ENCODE data around the gene UGT3A2.

The UGT3A2 gene

GRCh38 chr5:36045895-36046294 lies 20.8 kb downstream of the UGT3A2 start:
- no peaks in the 10 kb centered on the region for H3K27me3 ChIP-seq (ENCODE audit: insufficient read depth, low read length, poor library complexity)
- TF ChIP-seq EZH2 (IDR thresholded peaks at IDR 0.05; ENCODE audit: borderline replicate concordance, low read depth, low read length, severe bottlenecking), result no peak
- TF ChIP-seq, protein P1, sequence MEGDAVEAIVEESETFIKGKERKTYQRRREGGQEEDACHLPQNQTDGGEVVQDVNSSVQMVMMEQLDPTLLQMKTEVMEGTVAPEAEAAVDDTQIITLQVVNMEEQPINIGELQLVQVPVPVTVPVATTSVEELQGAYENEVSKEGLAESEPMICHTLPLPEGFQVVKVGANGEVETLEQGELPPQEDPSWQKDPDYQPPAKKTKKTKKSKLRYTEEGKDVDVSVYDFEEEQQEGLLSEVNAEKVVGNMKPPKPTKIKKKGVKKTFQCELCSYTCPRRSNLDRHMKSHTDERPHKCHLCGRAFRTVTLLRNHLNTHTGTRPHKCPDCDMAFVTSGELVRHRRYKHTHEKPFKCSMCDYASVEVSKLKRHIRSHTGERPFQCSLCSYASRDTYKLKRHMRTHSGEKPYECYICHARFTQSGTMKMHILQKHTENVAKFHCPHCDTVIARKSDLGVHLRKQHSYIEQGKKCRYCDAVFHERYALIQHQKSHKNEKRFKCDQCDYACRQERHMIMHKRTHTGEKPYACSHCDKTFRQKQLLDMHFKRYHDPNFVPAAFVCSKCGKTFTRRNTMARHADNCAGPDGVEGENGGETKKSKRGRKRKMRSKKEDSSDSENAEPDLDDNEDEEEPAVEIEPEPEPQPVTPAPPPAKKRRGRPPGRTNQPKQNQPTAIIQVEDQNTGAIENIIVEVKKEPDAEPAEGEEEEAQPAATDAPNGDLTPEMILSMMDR (IDR thresholded peaks at IDR 0.05; ENCODE audit: borderline replicate concordance, extremely low read depth, low read length, poor library complexity, severe bottlenecking), result no peak
- H3K27ac ChIP-seq (ENCODE audit: low read length), result peak overlapping the region; percentile 19; the same call in 1 of the 2 replicates
- no peak overlapping the region for H3K4me2 ChIP-seq (ENCODE audit: insufficient read depth, low read length)
- DNase-seq (no peak), ATAC-seq (ENCODE audit: insufficient read depth, low read depth) (peak; percentile 58)
- H2AFZ ChIP-seq (ENCODE audit: low read depth, low read length), result no peak overlapping the region; the same call in 1 of the 2 replicates
- H3K36me3 ChIP-seq (ENCODE audit: insufficient read depth, low read length), result no peaks in the 10 kb centered on the region
- H3K79me2 ChIP-seq (ENCODE audit: insufficient read depth, low read length), result no peaks in the 10 kb centered on the region
- H3K9ac ChIP-seq (ENCODE audit: low read depth, low read length), result no peak overlapping the region
- H3K4me1 ChIP-seq (ENCODE audit: insufficient read depth, low read length), result peaks cover 23% of the 10 kb centered on the region
- H3K9me3 ChIP-seq (ENCODE audit: insufficient read depth, low read length, severe bottlenecking), result no peaks in the 10 kb centered on the region
- H4K20me1 ChIP-seq (ENCODE audit: insufficient read depth, low read length), result no peaks in the 10 kb centered on the region
- H3K4me3 ChIP-seq (ENCODE audit: low read depth in 1 of 2, low read length in 2 of 2), result no peak overlapping the region

DNA sequence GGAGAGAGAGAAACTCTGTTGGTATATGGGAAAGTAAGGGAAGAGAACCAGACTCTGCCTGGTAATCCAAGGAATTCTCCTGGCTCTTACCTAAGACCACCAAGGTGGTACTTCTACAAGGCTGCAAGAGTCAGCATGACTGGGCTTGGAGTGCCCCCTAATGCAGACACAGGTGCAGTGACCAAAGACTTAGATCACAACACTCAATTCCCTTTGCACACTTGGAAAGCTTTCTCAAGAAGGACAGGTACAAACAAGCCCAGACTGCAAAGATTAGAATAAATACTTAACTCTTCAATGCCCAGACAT lies 25.2 kb downstream of the UGT3A2 start:
- H3K79me2 ChIP-seq (ENCODE audit: insufficient read depth, low read length), result no peaks in the 10 kb centered on the region
- no peaks in the 10 kb centered on the region for H3K36me3 ChIP-seq (ENCODE audit: insufficient read depth, low read length)
- no peak overlapping the region for H3K4me2 ChIP-seq (ENCODE audit: insufficient read depth, low read length)
- no peak overlapping the region for H3K4me3 ChIP-seq (ENCODE audit: low read depth in 1 of 2, low read length in 2 of 2)
- DNase-seq (no peak), ATAC-seq (ENCODE audit: insufficient read depth, low read depth) (no peak)
- no peak overlapping the region for H2AFZ ChIP-seq (ENCODE audit: low read depth, low read length)
- H3K9me3 ChIP-seq (ENCODE audit: insufficient read depth, low read length, severe bottlenecking), result no peaks in the 10 kb centered on the region
- H3K27me3 ChIP-seq (ENCODE audit: insufficient read depth, low read length, poor library complexity), result no peaks in the 10 kb centered on the region
- no peak for TF ChIP-seq EZH2 (IDR thresholded peaks at IDR 0.05; ENCODE audit: borderline replicate concordance, low read depth, low read length, severe bottlenecking)
- TF ChIP-seq, protein P1 (IDR thresholded peaks at IDR 0.05; ENCODE audit: borderline replicate concordance, extremely low read depth, low read length, poor library complexity, severe bottlenecking), result peak; percentile 44
- no peak overlapping the region for H3K9ac ChIP-seq (ENCODE audit: low read depth, low read length)
- H3K4me1 ChIP-seq (ENCODE audit: insufficient read depth, low read length), result peaks cover 22% of the 10 kb centered on the region
- 0 out of 2 replicates have a peak overlapping the region, but pooled peaks have one; percentile 14 for H3K27ac ChIP-seq (ENCODE audit: low read length)
- no peaks in the 10 kb centered on the region for H4K20me1 ChIP-seq (ENCODE audit: insufficient read depth, low read length)

DNA sequence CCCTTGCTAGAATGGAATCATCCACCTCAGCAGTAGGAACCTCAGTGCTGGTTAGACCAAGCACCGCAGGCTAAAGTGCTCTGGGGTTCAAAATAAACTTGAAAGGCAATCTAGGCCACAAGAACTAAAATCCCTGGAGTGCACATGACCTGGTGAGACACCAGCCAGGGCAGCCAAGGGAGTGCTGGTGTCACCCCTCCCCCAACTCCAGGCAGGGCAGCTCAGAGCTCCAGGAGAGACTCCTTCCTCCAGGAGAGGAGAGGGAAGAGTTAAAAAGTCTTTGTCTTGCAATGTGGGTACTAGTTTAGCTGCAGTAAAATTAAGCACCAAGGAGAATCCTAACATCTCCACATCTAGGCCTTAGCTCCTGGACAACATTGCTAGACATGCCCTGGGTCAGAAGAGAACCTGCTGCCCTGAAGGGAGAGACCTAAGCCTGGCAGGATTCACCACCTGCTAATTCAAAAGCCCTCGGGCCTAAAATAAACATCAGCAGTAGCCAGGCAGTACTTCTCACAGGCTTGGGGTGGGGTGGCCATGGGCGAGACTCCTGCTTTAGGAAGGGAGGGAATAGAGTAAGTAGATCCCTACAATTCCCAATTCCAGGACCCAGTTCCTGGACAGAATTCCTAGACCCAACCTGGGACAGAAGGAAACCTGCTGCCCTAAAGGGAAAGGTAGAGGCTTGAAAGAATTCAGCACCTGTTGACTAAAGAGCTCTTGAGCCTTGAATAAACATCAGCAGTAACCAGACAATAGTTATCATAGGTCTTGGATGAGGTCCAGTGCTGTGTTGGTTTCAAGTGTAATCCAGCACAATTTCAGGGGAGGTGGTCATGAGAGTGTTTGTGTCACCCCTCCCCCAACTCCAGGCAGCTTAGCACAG lies 25.8 kb downstream of the UGT3A2 start:
- no peaks in the 10 kb centered on the region for H3K9me3 ChIP-seq (ENCODE audit: insufficient read depth, low read length, severe bottlenecking)
- H3K36me3 ChIP-seq (ENCODE audit: insufficient read depth, low read length), result no peaks in the 10 kb centered on the region
- no peak overlapping the region for H3K4me2 ChIP-seq (ENCODE audit: insufficient read depth, low read length)
- TF ChIP-seq, protein P1 (IDR thresholded peaks at IDR 0.05; ENCODE audit: borderline replicate concordance, extremely low read depth, low read length, poor library complexity, severe bottlenecking), result no peak
- TF ChIP-seq EZH2 (IDR thresholded peaks at IDR 0.05; ENCODE audit: borderline replicate concordance, low read depth, low read length, severe bottlenecking), result no peak
- peaks cover 16% of the 10 kb centered on the region for H3K4me1 ChIP-seq (ENCODE audit: insufficient read depth, low read length)
- H3K27me3 ChIP-seq (ENCODE audit: insufficient read depth, low read length, poor library complexity), result no peaks in the 10 kb centered on the region
- H3K79me2 ChIP-seq (ENCODE audit: insufficient read depth, low read length), result no peaks in the 10 kb centered on the region
- DNase-seq, result no peak
- H4K20me1 ChIP-seq (ENCODE audit: insufficient read depth, low read length), result no peaks in the 10 kb centered on the region
- H3K4me3 ChIP-seq (ENCODE audit: low read depth in 1 of 2, low read length in 2 of 2), result no peak overlapping the region
- ATAC-seq (ENCODE audit: insufficient read depth, low read depth), result 0 out of 3 replicates have a peak, but pooled peaks have one; percentile 19
- H3K27ac ChIP-seq (ENCODE audit: low read length), result peak overlapping the region; percentile 14; the same call in 1 of the 2 replicates
- H3K9ac ChIP-seq (ENCODE audit: low read depth, low read length), result no peak overlapping the region
- no peak overlapping the region for H2AFZ ChIP-seq (ENCODE audit: low read depth, low read length)
